ENCODE data around the gene WIPF3.

Gene WIPF3
- total RNA-seq, result 0 to 0.13 reads per million in 2 donors

- DNase-seq, result no peak
Observed at GRCh38 chr7:29806208-29806994, at the start of gene WIPF3. WIPF3 (plus strand) TSS chr7:29806508; CDS start chr7:29834725, 28,217 bp downstream.

GRCh38 chr7:29763266-29763665 is 43.0 kb upstream of the WIPF3 start:
- no peak for DNase-seq

GRCh38 chr7:29764227-29764626 is 42.1 kb upstream of the WIPF3 start:
- DNase-seq, result no peak

GRCh38 chr7:29765490-29765889 is 40.8 kb upstream of the WIPF3 start:
- no peak for DNase-seq

- no peak for DNase-seq
Observed at GRCh38 chr7:29770371-29770770, 35.9 kb upstream of the WIPF3 start.

GRCh38 chr7:29771081-29771816 is 35.1 kb upstream of the WIPF3 start:
- no peak for DNase-seq

GRCh38 chr7:29779017-29779416 is 27.3 kb upstream of the WIPF3 start:
- no peak for DNase-seq

GRCh38 chr7:29780346-29780745 is 26.0 kb upstream of the WIPF3 start:
- no peak for DNase-seq

- DNase-seq, result no peak
Observed at GRCh38 chr7:29783671-29784070, 22.6 kb upstream of the WIPF3 start.

GRCh38 chr7:29793507-29793906 is 12.8 kb upstream of the WIPF3 start:
- no peak for DNase-seq

GRCh38 chr7:29794959-29795629 is 11.2 kb upstream of the WIPF3 start:
- no peak for DNase-seq

GRCh38 chr7:29795696-29796580 is 10.4 kb upstream of the WIPF3 start:
- DNase-seq, result no peak

- no peak for DNase-seq
Observed at GRCh38 chr7:29797112-29797944, 9.0 kb upstream of the WIPF3 start.

GRCh38 chr7:29798422-29798821 is 7.9 kb upstream of the WIPF3 start:
- no peak for DNase-seq

- DNase-seq, result no peak
Observed at GRCh38 chr7:29801929-29802328, 4.4 kb upstream of the WIPF3 start.

- DNase-seq, result no peak
Observed at GRCh38 chr7:29805031-29805430, 1.3 kb upstream of the WIPF3 start.

- no peak for DNase-seq
Observed at GRCh38 chr7:29805886-29806207, 461 bp upstream of the WIPF3 start.

- DNase-seq, result no peak
Observed at GRCh38 chr7:29806995-29807841, 910 bp downstream of the WIPF3 start.

GRCh38 chr7:29808075-29808801 is 1.9 kb downstream of the WIPF3 start:
- no peak for DNase-seq

GRCh38 chr7:29809533-29810155 is 3.3 kb downstream of the WIPF3 start:
- no peak for DNase-seq

All from activated gamma-delta T cell (primary cell).